GM19025 (cell line): ENCODE measurements around the gene ATXN1.
"Not testable (repeated sequence)": the region's sequence is repeated elsewhere in the genome, so short reads cannot be mapped to it uniquely, and the experiment has no call there.

Source experiments
- ATAC-seq: cut with Tn5 transposase; IDR thresholded peaks from one replicate; pipeline ENCODE4 v1.9.1; 2021; ENCODE audit warnings: mild to moderate bottlenecking, low read depth, moderate library complexity; ENCODE audit not compliant: unreplicated experiment

Gene ATXN1

DNA sequence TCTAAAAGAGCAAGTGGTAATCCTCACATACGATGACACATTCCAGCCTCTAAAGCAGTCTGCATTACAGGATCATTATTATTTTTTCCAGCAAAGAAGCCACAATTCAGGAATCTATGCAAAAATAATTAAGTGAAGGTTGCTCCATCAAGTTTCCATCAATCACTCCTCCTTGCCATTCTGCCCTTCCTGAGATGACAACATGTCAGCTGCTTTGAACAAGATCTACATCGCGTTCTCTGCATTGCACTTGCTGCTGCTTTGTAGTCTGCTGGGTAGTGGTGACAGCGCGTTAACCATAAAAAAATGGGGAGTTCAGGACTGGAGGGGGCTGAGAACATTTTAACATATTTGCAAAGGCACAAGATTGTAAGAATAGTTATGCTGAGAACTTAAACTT is 375.2 kb downstream of the ATXN1 start:
- ATAC-seq = no peak

DNA sequence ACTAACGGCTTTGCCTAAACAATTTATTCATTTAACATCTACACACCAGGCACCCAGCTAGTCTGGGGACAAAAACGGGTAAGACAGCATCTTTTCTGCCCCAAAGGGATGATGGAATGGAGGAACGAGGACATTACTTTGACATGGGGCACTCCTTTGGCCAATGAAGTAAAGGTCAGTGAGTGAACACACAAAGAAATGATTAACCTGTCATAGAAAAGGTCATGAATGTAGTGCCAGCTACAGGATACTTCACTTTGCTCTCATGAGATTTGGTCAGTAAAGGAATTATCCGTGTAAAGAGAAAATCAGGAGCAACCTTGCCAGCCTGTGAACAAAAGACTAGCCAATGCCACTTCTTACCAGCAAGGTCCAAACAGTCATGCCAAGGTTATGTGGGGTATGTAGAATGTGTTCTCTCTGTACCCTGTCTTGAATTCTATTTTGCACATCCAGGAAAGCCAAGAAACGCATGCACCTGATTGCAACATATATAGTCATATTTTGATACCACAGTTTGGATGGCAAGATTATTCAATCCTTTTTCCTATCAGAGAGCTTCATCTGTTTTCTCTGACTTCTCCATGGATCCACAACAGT is 377.6 kb downstream of the ATXN1 start:
- ATAC-seq = no peak

DNA sequence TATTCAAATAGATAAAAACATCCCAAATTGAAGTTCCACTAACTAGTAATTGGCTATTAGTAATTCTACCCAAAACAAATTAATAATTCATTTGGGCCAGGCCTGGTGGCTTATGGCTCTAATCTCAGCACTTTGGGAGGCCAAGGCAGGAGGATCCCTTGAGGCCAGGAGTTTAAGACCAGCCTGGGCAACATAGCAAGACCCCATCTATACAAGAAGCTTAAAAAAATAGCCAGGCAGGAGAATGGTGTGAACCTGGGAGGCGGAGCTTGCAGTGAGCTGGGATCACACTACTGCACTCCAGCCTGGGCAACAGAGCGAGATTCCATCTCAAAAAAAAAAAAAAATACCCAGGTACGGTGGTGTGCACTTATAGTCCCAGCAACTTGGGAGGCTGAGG is 379.3 kb downstream of the ATXN1 start:
- not testable (repeated sequence) for ATAC-seq

DNA sequence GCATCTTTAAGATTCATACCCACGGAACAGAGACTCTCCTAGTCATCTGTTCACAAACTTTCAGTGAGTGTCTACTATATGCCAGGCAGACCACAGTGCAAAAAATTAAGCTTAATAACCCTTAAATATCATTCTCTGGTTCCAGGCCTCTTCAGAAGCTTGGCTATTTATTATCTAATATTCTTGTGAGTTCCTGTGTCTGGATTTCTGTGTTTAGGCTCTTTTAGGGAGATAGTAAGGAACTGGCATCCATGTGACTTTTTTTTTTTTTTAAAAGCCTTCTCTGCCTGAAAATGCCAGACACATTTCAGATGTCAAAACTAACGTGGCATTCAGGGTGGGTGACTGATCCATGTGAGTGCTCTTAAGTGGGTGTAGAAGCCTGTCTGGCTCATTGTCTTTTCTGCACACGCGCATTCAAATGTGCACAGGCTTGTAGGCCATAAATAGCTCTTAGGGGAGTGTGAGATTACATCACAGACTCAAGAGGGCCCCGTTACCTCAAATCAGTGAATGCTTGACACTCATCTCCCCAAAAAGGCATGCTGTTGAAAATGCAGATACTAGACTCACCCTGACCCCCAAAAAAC is 380.9 kb downstream of the ATXN1 start:
- no peak for ATAC-seq

DNA sequence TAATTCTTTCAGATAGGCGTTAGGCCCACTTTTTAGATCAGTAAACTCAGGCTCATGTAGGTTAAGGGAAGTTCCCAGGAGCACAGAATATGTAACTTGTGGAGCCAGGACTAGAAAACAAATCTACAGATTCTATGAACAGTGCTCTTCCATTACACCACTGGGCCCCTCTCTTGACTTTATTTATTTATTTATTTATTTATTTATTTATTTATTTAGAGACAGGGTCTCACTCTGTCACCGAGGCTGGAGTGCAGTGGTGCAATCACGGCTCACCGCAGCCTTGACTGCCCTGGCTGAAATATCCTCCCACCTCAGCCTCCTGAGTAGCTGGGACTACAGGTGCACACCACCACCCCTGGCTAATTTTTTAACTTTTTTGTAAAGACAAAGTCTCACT is 382.9 kb downstream of the ATXN1 start:
- not testable (repeated sequence) for ATAC-seq

DNA sequence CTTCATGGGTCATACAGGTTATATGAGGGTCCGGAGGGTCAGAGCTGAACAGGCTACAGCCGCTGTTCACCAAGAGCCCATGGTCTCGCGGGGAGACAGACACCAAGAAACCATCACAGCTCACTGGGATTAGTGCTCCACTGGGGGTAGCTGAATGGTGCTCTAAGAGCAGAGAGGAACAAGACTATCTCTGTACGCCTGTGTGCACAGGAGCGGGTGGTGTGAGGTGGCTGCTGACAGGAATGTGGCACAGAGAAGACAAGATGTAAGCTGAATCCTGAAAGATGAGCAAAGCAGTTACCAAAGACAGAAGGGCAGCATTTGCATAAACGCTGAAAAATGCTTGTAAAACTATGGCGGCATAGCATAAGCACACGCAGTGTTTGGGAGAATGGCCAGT is 383.8 kb downstream of the ATXN1 start:
- no peak for ATAC-seq

DNA sequence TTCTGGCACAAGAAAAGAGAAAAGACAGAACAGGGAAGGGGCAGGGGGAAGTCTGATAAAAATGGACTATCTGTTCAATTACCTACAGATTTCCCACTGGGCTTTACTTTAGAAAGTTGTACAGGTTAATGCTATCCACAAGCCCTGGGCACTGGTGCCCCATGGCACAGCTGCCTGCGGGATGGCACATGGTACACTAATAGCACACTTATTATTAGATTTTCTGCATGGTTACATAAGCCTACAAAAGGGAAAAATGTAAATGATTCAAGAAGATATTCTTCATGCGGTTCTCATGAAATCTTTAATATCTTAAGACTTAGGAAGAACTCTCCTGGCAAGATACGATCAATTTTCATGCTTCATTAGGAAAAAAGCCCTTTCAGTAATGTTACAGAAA is 385.4 kb downstream of the ATXN1 start:
- no peak for ATAC-seq

DNA sequence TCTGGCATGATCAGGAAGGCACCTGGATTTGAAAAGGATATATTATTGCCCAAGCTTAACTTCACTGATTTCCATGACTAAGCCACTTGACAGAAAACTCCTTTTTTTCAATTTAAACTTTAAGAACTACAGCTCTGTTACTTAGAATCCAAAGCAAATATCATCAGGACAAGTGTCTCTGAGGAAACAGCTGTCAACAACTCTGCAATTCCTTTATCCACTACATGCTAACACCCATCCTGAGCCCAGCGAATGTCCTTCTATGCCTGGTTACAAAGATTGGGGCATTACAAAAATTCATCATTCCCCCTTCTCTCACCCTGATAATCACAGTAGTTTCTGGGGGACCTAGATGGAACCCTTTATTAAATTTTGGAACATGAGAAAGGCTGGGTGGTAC is 386.1 kb downstream of the ATXN1 start:
- no peak for ATAC-seq

DNA sequence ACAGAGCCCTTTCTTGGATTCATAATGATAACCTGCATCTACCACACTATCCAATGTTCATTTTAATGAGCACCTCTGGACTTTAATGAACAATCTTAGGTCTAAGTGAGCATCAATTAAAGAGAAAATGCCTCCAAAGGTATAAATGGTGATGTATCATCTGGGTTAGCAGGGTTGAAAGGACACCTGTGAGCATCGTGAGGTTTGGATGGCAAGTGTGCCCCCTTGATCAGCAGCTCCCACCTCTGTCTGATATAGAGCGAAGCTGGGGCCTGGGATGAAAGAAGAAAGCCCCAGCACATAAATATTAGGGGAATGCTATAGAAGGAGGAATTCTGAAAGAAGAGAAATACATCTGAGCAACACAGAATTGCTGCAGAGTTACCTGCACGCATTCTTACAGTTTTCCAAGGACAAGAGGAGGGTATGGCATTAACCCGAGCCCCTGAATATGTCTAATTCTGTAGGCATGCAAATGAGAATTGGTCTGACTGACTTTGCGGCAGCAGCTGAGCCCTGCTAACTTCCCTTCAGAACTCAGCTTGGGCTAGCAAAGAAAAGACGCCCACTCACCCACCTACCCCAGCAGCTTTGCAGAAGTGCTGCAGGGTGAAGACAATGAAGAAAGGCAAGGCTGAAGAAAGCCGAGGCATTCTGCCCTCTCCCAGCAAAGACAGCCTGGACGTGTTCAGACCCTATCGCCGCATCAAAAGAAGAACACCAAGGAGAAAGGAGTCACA is 386.6 kb downstream of the ATXN1 start:
- peak; percentile 70 for ATAC-seq

DNA sequence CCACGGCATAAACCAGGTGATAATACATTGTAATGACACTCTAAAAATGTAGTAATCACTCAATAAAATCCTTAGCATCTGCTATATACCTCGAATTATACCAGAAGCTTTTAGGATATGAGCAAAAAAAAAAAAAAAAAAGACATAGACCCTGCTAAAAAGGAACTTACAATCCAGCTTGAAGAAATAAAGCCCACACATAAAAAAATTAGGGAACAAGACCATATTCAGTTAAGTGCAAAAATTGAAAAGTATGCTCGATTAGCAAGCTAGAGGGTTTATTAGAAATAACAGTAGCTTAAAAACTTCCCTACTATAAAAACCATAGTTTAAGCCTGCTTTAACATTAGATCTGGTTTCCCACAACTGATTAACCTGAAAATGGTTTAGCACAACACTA is 387.2 kb downstream of the ATXN1 start:
- ATAC-seq = no peak

DNA sequence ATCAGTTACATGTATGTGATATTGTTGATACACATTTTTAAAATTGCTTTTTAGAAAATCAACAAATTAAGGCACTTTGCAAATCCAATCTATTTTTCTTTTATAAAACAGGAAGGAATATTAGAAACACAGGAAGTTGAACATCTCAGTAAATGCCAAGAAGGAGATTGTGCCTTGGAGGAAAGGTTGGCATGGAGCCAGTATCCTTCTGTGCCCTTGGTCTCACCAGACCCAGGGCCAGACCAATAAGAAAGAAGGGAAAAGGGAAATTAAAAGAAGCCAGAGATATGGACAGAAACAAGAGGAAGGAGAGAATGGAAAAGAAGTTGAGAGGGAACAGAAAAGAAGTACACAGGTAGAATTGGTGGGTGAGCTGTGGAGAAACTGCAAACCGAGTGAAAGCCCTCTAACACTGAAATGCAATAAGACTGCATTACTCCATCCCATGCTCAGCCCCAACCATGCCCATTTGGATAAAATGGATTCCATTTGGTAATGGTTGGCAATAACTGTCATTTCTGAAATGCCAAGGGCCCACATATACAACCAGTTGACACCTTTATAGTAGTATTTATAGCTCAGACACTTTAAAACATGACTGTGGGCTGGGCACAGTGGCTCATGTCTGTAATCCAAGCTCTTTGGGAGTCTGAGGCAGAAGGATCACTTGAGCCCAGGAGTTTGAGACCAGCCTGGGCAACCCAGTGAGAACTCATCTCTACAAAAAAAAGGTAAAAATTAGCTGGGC is 389.1 kb downstream of the ATXN1 start:
- no peak for ATAC-seq

DNA sequence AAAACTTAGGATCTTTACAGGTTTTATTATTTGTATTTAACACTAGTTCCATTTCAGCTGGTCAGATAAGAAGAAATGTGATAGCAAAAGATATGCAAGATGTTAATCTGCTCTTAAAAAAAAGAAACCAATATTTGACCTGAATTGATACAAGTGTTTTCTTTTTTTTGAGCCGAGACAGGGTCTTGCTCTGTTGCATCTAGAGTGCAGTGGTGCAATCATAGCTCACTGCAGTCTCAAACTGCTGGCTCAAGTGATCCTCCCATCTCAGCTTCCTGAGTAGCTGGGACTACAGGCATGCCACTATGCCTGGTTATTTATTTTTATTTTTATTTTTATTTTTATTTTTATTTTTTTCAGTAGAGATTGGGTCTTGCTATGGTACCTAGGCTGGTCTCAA is 389.9 kb downstream of the ATXN1 start:
- no peak for ATAC-seq

DNA sequence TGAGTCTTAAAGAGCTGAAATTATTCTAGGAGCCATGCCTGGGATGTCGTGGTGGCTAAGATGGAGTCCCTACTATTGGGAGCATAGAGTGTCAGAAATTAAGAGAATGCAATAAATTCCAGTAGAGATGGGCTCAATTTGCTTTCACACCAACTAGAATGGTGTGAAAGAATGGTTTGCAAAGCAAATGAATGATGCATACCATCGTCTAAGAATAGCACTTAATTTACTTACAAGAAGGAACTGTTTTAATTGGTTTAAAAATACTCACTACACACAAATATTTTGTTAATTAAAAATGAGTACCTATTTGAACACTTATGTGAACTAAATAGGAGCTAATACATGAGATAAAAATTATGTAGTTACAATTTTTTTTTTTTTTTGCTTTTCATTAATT is 390.3 kb downstream of the ATXN1 start:
- ATAC-seq = no peak

DNA sequence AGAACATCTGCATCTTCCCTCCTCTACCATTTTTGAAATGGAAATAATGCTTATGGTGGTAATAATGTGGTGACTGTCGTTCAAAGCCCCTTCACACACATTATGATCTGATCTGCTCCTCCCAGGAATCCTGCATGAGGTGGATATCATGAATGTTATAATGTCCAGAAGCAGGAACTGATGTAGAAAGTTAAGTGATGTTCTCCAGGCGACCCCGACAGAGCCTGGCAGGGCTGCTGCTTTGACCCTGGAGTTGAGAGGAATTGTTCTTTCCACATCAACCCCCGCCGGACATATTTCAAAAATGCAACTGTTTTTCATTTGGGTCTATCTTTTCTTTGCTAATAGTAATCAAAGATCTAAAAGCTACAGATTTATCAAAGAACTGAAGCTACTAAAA is 391.3 kb downstream of the ATXN1 start:
- no peak for ATAC-seq

DNA sequence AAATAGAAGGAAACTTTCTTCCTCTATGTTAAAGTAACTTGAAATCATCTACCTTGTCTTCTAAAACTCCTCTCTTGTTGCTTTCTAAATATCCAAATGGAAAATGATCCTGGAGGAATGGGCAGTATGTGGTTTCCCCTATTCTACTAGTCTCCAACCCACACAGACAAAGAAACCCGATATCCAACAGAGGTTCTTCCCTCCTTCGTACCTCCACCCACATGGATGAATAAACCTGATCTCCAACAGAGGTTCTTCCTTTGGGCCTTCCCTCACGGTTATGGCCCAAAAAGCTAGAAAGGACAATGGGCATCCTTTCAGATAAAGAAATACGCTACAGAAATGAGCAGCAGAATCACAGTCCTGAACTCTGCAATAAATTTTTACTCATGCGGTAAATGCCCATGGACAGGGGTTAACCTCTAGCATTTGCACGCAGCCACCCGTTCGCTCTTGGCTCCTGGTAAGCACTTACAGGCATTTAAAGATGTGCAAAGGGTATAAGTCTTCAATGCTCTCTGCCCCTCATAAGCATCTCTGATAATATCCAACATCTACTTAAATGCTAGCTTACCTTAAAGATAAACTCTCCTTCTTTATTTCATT is 392.0 kb downstream of the ATXN1 start:
- ATAC-seq = no peak

DNA sequence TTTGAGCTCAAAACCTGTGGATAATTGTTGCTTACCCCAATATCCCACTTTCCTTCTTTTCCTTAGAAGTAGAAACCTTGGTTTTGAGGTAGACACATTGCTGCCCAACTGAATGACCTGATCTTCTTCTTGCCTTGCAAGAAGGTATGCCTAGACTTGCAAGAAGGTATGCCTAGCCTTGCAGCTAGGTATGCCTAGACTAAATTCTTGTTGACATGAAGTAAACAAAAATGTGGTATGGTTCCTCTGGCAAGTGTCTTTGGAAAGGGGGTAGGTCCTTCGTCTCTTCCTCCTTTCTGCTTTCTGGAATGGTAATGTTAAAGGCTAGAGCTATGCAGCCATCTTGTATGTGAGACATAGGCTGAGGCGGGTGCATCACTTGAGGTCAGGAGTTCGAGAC is 393.7 kb downstream of the ATXN1 start:
- no peak for ATAC-seq

DNA sequence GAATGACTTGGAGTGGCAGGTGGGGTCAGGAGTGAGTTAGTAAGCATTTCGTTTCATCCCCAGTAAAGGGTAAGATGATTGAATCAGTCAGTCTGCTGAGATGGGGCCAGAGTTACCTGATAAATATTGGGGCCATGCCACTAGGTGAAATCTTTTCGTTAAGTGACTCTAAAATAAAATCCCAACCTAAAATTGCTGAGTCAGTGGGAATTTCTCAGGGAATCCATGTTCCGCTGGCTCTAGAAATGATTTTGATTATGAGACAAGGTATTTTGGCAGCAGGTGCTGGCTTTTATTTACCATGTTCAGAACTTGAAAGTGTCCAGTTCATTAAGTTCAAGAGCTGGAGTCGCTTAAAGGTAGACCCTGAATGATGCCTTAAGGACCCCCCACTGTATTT is 397.5 kb downstream of the ATXN1 start:
- no peak for ATAC-seq

DNA sequence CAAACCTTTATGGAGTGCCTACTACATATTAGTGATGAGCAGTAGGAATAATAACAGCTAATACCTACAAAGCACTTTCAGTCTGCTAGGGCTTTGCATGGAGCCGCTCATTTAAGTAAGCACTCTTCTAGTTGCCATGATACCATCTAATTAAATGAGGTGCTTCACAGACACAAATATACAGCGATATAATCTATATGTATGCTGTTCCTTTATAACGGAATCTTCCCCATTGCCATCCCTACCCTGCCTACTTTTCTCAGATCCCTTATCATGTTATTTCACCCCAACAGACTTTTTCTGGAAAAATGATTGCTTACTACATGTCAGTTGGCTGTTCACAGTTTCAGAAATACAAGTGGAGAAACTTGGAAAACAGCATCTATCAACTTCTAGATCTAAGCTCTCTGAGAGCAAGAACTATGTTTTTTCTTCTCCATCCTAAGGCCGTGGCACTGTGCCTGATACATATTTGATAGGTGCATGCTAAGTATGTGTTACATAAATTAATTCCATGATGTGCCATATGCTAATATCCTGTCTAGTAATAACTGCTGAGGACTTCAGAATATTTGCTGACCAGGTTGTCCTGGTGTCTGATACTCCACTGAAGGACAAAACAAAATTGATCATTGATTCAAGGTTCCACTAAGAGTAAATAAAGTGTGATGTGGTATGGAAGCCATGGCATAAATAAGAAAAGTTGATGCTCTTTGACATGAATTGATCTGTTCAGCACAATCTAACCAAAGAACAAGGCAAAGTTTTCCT is 398.3 kb downstream of the ATXN1 start:
- no peak for ATAC-seq

DNA sequence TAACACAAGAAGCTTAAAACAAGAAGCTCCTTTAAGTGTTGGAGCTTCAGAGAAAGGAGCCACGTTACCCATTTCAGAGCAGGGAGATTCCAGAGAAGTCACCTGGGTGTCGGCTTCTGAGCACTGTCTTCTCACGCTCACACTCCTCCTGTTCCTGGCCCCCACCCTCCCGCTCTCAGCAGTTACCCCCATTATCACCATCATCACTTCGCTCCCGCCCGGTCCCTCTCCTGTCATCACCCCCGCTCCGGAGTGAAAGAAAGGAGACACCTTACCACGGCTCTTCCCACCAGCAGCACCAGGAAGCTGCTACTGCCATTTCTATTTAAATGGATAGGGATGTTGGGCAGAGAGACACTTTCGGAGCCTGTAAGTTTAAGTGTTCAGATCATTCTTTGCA is 399.0 kb downstream of the ATXN1 start:
- no peak for ATAC-seq

DNA sequence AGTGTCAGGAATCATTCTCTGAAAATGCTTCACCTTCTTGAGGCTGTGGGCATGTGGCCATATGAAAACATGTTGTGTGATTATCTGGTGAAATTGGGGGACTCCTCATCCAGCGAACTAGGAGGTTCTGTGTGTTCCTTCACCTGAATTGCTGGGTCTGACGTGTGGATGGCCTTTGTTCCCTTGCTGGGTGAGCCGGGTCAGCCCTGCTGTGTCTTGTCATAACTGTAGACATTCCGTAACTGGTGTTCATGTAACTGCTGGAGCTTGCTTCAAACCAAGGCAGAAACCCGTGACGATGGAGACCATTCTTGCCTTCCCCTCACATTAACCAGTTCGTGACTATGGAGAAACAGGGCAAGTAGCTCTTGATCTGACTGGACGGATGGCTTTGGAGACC is 399.4 kb downstream of the ATXN1 start:
- no peak for ATAC-seq
